Stimulated activated CD4-positive, alpha-beta T cell treated with anti-CD3 and anti-CD28 coated beads, Interleukin-4, amount 100 ng/mL, for 1 hour (primary cell): ENCODE results near the gene MKX.

Experiments
- DNase-seq: peaks from one replicate; pipeline ENCODE4 v3.0.0-alpha.2; 2020

Gene MKX

DNA sequence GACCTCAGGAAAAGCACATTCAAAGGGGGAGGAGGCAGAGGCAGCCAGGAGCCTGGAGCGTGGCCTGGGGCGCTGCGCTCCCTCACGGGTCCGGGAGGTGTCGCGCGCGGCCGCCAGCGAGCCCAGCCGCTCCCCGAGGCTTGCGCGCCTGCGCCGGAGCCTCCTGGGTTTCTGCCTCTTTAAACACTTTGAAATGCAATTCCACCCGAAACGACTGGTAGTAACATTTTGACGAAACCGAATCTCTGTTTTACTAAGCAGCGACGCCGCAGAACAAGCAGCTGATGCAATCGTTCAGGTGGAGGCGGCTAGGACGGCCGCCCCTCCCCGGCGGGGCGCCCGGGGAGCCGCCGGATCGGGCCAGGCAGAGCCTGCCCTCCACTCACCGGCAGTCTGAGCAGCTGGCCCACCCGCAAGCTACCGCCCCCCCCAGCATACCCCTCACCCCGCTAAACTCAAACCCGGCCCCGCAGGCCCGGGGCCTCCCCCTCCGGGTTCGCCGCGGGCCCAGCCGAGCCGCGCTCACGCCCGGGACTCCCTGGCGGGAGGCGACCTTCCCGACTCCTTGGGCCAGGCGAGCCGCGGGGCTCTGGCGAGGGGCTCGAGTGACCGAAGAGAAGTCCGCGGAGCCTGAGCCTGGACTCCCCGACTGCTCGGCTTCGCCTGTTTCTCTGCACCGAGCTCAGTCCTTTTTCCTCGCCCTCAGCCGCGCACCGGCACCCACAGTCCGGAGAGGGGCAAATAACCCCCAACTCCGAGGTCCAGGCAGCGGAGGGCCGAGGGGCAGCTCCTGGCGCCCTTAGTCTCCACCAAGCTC lies 3.2 kb downstream of the MKX start:
- DNase-seq = peak; percentile 89

DNA sequence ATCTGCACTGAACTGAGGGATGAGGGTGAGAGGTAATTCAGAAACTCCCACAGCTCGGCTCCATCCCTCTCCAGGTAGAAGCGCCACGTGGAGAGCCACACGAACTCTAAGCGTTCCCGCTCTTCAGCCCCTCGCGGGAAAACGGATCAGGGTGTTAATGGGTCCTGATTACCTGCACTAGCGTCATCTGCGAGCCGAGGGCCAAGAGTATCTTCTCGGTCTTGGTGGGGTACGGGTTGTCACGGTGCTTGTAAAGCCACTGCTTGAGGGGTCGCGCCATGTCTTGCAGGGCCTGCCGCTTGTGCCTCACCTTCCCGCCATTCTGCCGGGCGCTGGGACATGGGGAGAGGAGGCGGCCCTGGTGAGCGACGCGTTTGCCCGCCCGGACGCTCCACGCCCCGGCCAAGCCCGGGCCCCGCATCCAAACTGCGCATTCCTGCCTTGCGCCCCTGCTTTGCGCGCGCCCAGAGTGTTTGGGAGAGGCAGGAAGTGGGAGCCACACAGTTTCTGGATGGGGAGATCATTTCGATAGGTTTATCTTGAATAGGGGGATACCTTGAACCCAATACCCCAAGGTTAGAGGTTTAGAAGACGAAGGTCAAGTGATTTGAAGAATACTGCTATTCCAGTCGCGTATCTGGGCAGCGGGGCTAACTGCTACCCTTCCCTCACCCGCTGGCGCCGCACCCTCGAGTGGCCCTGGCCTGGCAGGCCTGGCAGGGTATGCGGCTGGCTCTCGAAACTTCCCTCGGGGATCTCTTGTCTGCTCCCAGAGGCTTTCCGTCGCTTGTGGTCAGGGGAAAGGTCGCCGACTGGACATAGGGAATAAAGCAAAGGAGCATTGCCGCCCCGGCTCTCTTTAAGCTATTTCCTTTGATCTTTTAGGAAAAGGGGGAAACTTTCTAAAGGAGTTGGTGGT lies 4.2 kb downstream of the MKX start:
- DNase-seq = peak; percentile 23

DNA sequence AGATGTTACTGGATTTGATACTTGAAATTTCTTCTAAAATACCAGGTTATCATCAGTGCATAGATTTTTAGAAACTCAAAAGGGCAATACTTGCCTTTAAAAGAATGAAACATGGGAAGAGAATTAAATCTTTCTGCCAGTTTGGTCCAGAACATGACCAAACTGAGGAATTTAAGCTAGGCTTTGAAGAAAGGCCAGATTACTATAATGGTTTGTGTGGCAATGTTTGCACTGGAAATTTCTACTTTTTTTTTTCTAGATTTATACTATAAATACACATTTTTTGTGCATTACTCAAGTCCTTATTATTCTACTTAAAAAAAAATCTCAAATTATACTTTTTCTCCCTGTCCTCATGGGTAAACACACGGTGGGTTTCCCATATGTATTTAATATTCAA lies 9.2 kb downstream of the MKX start:
- no peak for DNase-seq

DNA sequence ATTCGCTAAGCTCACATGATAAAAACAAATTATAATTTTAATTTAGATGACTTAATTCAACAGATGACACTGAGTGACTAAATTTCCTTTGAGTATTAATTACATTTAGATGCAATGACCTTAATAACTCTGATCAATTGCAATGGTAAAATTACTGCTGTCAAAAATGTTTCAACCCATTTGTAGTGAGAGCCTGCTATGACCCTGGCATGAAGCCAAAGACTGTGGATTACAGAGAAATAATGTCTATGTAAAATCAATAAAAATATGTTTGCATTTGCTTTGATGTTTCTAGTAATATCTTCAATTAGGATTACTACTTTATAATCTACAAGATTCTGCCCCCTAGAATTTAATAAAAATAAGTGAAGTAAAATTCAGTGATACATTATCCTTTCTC lies 15.6 kb downstream of the MKX start:
- DNase-seq = no peak

DNA sequence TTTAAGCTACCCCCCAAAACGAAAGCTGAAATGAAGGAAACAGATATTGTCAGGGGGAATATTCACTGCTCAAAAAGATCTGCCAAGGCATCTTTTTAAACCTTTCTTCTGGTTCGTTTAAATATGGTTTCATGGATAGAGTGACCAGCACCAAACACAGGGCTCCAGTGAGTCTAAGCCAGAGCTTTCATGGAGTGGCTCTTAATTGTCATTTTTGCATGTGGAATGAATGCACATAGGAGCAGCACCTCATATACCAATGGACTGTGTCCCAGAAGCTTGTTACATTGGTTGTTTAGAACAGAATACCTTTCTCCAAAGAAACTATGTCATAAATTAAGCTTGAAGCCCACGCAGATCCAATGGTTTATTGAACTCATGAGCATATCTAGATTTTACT lies 17.3 kb downstream of the MKX start:
- no peak for DNase-seq

DNA sequence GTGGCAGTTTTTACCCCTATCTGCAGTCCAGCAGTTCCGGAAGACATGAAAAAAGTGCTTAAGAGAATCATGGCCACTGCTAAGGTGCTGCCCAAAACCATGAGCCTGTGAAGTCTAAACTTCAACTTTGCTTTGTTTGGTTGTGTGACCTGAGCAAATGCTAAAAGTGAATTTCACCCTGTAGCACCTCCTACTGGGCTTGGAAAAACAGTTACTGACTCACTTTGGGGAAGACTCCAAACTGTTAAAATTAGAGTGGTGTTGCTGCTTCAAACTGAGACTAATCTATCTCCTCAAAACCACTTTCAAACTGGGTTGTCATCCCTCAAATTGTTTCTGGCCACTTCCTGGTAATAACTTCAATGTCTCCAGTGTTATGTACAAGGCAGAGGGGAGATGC lies 21.3 kb downstream of the MKX start:
- no peak for DNase-seq

DNA sequence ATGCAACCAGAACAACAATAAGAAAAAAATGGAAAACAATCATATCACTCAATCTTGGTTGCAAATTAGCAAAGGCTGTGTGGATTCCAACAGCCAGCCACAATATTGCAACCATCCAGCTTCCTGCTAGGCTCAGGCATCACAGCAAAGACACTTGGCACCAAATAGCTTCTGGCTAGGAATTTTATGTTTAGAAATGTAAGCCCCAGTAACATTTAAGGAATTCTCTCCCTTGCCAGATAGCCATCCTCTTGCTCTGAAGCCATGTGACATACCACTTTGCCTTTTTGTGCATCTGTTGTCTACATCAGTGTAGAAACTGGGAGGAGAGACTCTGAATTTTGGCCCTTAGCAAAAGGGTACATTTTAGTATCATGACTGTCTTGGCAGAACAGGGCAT lies 22.2 kb downstream of the MKX start:
- DNase-seq = no peak

DNA sequence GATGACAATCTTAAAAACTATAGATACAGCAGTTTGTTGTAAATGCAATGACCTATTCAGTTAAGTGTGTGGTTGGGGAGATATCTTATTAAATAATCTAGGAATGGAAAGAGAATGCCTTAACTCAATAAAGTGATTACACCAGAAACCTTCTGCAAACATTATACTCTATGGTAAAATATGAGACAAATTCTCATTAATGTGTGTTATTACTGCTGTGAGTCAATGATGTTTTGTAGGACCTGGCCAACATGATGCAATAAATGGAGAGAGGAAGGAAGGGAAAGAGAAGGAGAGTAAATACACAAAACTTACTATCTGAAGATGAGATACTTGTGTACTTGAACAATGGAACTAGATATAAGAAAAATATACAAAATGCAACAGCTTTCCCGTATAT lies 25.1 kb downstream of the MKX start:
- no peak for DNase-seq

DNA sequence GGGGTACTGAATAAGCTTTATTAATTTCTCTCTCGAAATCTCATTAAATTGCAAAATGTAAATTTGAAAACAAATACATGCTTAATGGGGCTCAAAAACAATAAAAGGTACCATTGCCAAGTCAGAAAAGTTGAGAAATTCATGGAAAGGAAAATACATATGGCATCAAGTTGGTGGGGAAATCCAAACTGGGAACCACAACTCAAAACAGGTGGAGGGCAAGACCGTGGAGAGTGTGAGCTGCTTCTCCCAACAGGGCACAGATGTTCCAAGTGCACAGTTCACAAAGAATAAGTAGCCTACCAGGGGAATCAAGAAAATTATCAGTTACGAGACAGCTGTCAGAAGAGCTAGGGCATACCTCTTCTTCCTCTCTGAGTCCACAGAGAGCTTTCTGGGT lies 26.6 kb downstream of the MKX start:
- no peak for DNase-seq

DNA sequence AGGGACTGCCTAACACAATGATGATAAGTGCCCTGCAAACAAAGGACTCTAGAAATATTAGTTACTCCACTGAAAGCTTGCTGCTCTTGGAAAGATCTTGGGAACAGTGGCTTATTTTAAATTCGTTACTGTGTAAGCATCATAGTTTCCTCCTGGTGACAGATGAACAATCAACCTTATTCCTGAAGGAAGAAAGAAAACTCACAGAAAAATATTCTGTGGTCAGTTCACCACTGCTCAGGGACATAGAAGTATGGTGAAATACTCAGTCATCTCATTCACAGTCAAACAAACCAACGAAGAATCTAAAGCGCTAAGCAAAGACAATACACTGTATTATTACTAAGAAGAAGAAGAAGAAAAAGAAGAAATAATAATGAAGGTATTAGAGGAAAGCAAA lies 27.8 kb downstream of the MKX start:
- no peak for DNase-seq

DNA sequence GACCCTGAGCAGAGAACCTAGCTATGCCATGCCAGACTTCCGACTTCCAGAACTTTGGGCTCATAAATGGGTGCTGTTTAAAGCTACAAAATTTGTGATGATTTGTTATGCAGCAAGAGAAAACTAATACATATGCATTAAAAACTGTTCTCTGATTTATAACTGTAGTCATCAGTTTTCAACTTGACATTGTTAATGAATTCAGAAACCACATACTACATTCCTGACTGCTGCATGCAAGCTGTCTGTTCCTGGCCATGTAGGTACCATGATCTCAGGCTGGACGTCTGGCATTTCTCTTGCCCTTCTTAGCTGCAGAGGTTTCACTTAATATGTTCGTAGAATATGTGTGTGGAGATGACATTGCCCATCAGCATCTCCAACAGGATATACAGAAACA lies 28.4 kb downstream of the MKX start:
- no peak for DNase-seq

DNA sequence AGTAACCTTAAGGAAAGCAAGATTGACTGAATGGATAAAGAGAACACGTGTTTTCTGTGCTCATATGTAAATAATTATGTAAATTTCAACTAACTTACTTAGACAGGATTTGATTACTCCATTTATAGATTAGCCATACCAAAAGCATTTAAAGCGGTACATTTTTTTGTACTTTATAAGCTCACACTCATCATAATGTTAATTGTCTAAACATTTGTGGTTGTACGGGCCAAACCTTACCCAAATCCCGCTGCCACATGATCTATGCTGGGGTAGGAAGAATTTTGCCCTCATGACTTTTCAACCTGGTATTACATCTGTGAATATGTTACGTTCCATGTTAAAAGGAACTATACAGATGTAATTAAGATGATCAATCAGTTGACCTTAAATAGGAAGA lies 29.1 kb downstream of the MKX start:
- DNase-seq = no peak

DNA sequence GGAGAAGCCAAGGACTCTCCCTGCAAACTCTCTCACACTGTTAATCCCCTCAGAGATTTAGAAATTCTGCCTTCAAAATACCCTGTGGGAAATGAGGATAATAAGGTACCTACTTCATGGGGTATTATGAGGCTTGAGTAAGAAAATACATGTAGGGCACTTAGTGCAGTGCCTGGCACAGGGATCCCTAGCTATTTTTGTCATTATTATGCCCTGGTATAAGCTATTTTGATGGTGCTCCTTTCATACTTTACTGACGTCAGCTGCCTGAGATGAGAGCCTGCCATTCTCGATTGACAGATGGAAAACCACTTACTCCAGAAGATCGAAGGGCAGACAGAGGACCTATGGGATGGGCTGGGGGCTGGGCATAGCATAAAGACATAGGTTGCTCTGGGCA lies 30.1 kb downstream of the MKX start:
- no peak for DNase-seq

DNA sequence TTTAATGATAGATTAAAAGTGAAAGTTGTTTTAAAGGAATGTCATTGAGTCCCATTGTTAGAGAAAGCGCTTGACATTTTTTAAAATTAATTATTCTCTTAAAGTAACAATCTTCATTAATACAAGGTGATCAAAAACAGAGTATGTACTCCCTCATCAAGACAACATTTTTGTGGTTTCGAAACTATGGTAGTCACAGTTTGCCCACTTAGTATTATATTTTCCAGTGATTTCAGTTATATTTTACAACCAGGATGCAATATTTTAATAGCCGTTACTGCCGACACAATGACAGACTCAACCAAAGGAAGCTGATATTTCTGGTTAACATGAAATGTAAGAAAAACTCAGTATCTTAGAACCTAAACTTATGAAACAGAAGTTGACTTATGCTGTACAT lies 31.3 kb downstream of the MKX start:
- no peak for DNase-seq

DNA sequence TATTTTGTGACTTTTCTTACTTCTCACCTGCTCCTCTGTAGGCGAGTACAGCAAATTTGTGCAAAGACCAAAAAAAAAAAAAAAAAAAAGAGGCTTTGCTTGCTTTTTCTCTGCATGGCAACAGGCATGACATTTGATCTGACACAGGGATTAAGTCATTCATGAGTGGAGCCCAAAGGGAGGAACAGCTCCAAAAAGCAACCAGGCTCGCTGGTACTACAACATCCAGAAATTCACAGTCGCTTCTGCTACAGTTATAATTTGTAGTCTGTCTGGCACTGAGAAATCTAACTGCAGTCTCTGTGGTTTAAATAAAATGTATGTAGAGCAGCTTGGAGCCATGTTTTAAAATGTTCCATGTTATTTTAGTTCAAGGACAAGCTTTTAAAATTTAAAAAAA lies 31.7 kb downstream of the MKX start:
- DNase-seq = no peak

DNA sequence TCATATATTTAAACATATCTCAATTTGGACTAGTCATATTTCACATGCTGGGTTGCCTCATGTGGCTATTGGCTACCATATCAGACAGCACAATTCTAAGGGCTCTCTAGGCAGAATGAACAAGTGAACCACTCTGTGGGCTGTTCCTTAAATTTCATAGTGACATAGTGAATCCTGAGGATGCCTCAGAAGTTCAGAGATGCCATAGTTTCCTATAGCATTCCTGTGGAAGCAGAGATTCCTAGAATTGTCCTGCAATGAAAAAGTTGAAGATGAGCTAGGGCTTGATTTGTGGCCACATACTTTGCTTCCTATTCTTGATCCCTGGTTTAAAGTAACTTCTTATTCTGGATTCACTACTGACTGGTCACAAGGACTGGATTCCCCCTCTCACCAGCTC lies 35.6 kb downstream of the MKX start:
- DNase-seq = no peak

DNA sequence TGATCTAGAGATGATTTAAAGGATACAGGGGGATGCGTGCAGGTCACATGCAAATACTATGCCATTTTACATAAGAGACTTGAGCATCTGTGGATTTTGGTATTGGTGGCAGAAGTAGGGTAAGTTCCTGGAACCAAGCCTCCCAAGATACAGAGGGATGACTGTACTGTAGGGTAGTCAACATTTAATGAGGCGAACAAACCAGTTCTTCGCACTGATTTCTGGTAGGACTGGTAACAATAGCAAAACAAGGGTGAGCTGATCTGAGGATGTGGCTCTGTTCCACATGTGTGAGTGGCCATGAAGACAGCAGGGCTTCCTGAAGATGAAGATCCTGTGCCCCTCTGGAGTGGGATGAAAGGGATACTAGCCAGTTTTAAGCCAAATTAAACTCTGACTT lies 36.3 kb downstream of the MKX start:
- no peak for DNase-seq

DNA sequence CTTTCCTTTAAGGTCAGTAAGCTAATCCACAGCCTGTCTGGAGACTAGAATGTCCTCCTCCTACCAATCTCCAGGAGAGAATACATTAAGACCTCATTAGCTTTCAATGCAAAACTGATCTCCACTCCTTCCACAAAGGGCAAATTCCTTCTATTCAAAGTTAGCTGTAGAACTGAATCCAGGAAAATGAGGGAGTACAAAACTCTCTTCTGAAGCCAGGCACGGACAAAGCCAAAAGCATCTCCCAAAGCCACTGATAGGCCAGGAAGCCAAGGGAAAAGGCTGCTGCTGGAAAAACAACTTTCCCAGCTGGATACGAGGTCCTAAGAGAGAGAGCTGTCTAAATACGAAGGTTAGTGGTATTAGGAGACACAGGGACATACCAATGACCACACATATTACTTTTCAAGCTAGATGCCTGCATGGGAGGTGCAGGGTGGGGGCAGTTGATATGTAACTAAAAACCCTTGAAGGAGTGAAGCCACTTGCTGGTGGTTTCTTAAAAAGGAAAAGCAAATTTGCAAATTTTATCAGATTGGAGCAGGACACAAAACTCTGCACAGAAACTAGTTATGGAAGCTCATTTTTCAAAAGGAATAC lies 43.6 kb downstream of the MKX start:
- DNase-seq = no peak

DNA sequence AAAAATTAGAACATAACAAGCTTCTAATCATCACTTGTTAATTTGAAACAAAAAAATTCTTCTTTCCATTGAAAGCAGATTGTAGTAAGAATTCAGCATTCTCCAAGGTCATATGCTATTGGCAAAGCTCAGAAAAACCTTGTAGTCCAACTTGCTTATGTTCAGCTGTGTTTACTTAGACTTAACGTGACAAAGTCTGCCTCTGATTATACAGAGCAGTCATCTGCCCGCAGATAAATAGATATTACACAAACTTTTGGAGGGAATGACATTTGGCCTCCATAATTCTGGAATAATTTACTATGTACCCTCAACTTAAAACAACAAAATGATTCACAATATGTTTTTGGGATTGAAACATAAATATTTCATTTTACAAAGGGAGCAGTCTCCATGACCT lies 45.8 kb downstream of the MKX start:
- no peak for DNase-seq

DNA sequence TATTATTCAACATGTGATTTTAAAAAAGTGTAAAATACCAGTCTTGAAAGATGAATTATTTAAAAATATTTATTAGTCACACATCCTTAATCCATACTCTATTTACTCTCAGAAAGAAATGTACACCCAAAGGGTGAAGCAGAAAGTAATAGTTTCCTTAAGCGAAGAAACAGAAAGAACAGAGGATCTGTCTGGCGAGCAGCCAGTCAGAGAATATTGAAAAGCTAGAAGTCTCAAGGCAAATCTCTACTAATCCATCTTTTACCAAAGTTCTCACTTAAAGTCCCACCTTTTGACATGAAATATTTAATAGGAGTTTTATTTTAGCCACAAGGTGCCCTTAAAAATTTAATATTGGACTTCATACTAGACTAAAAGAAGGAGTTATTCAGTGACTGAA lies 46.7 kb downstream of the MKX start:
- no peak for DNase-seq

DNA sequence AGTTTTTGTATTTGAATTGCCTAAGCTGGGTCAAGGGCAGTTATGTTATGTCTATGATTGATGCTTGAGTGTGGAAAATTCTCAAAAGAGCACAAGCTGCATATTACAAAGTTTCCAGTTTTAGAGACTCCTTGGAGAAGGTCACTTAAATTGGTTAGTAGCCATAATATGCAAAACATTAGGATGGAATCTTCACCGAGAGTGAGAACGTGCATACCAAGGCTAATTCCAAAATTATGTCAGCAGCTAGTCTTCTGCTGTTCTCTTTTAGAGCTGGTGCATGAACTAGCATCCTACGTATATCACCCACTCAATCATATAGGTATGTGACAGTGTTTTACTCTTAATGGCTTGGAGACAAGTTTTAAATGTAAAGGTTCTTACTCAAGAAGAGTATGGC lies 49.2 kb downstream of the MKX start:
- no peak for DNase-seq

DNA sequence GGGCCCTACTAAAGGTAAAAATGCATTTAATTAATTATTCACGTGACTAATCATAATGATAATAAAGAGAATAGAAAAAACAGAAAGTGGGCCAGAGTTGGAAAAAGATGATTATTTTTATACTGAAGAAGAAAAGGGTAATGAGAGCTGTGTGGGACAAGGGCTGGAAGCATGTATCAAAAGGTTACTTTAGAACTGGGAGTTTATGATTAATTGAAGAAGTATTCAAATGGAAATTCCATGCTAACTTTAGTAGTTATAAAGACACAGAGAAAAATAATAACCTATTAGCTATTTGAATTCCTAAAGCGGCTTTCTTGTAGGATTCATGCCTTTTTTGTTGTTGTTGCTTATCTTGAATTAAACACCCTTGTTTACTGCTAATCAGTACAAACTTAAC lies 49.9 kb downstream of the MKX start:
- no peak for DNase-seq

DNA sequence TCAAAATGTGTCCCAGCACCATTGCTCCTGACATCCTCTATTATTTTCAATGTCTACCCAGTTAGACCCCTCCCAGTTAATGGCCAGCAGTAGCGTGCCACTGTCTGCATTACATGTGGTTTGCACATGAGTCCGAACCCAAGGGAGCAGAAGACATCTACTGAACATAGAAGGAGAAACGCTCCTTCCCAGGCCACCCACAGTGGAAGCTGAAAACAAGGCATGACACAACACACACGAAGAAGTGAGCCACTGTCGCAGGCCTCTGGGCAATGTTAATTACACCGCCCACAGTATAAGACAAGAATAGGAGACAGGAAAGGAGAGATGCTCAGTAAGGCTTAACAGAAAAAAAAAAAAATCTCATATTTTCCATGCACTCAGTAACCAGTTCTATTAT lies 50.5 kb downstream of the MKX start:
- no peak for DNase-seq

DNA sequence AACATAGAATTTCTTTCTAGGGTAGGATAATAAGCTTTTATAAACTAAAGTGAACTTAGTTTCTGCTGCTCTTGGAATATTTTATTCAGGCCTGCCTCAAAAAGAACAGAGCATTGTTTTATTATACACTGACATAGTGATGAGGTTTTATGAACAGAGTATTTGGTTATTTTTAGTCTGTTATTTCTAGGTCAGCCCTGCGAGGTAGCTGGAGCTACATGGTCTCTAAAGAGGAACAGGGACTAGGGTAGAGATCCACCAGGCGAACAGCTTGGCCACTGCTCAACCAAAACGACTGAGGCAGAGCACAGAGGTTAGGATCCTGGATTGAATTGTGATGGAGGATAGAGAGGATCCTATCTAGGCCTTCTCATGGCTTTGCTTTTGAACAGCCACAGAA lies 53.0 kb downstream of the MKX start:
- no peak for DNase-seq
